ENCODE results near the gene SLC27A2.

- no peak for TF ChIP-seq CTCF (IDR thresholded peaks at IDR 0.05; ENCODE audit: low read depth, low read length, missing input control)
- TF ChIP-seq RAD21 (IDR thresholded peaks at IDR 0.05), result no peak
- no peak for TF ChIP-seq JUND (IDR thresholded peaks at IDR 0.05)
Observed at GRCh38 chr15:50231761-50232160, 49.8 kb downstream of the SLC27A2 start.
